Dendritic cell treated with granulocyte-macrophage colony-stimulating factor and Interleukin-4, amounts not matched to agents 40 ng/mL and 50 ng/mL, for 4 days (primary cell): ENCODE results near the gene OR2AG2.

ENCODE experiments used
- H3K27ac Mint-ChIP-seq: one replicate; pipeline ENCODE4 v1.8.0; 2022; ENCODE audit warnings: mild to moderate bottlenecking, mixed read lengths
- H3K27me3 Mint-ChIP-seq: one replicate; pipeline ENCODE4 v1.8.0; 2022; ENCODE audit warnings: mild to moderate bottlenecking, mixed read lengths
- H3K36me3 Mint-ChIP-seq: one replicate; pipeline ENCODE4 v1.8.0; 2022; ENCODE audit warnings: low read depth, mixed read lengths
- H3K4me1 Mint-ChIP-seq: one replicate; pipeline ENCODE4 v1.8.0; 2022; ENCODE audit warnings: low read depth, mixed read lengths
- H3K4me3 Mint-ChIP-seq: one replicate; pipeline ENCODE4 v1.8.0; 2022; ENCODE audit warnings: mild to moderate bottlenecking, moderate library complexity, mixed read lengths
- H3K9me3 Mint-ChIP-seq: one replicate; pipeline ENCODE4 v1.8.0; 2022; ENCODE audit warnings: mixed read lengths
- intact Hi-C: fragments of 100-400 bp; cut with micrococcal nuclease; formaldehyde crosslinking; loops from one replicate; pipeline ENCODE4 v1.15.0; 2022

Gene OR2AG2

GRCh38 chr11:6755303-6755952 is 16.3 kb downstream of the OR2AG2 start:
- intact Hi-C loops: loop anchor here (5.0 kb wide), 1 partner anchor 223 kb away; no protein-coding TSS in a partner anchor
- Mint-ChIP-seq H3K4me3 (no peak overlapping the region), H3K27ac (no peak overlapping the region), H3K36me3 (no peaks in the 10 kb centered on the region), H3K4me1 (no peaks in the 10 kb centered on the region), H3K9me3 (peaks cover 7% of the 10 kb centered on the region), H3K27me3 (no peaks in the 10 kb centered on the region)

DNA sequence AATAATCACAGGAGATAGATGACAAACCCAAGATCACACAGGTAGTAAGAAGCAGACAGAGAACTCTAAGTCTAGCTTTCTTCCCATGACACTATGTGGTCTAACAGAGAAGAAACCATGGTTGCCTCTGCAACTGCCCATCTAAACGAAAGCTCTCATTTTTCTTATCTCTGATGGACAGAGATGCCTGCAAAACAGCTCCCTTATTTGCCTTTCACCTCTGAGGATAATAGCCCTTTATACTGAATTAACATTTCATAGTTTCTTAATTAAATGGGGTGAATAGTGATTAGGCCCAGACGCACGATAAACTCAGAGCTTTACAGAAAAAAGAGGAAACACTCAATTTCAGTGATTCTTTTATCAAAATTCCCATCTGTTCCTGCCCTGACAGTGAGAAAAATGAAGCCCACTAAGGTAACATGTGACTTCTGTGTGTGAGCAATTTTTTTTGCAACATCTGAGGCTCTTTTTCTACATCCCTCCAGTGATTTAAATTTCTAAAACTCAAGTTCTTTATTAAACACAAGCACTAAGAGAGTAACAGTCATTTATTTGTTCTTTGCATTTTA is 24.6 kb downstream of the OR2AG2 start:
- Mint-ChIP-seq H3K4me1 (peaks cover 9% of the 10 kb centered on the region), H3K4me3 (no peak overlapping the region), H3K27ac (no peak overlapping the region), H3K9me3 (peaks cover 7% of the 10 kb centered on the region), H3K36me3 (no peaks in the 10 kb centered on the region), H3K27me3 (no peaks in the 10 kb centered on the region)
- intact Hi-C loops: no loop called here

GRCh38 chr11:6746626-6747025 is 25.1 kb downstream of the OR2AG2 start:
- Mint-ChIP-seq H3K9me3 (peaks cover 7% of the 10 kb centered on the region), H3K27me3 (no peaks in the 10 kb centered on the region), H3K4me3 (no peak overlapping the region), H3K4me1 (peaks cover 11% of the 10 kb centered on the region), H3K27ac (no peak overlapping the region), H3K36me3 (no peaks in the 10 kb centered on the region)
- intact Hi-C loops: no loop called here

DNA sequence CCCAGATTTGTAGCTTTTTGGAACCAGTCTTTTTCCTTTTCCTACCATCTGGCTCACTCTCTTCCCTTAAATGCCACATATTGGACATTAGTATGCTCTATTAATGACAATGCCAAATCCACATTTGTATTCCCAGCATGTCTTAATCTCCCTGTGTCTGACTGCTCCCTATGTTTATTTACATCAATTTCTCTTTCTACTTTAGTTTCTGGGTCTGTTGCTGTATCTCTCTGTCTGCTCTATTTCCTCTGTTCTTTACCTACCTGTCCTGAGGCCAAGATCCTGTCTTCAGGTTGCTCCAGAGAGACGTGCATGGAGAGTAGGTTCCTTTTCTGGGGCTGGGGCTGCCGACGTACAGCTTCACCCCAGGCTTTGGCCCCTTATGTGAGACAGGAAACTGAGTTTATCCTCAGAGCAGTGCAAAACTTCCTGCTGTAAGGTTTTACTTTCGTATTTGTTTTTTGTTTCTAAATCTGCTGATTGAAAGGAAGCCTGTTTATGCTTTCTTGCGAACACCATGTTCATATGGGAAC is 25.6 kb downstream of the OR2AG2 start:
- intact Hi-C loops: no loop called here
- Mint-ChIP-seq H3K4me3 (no peak overlapping the region), H3K9me3 (peaks cover 6% of the 10 kb centered on the region), H3K4me1 (peaks cover 11% of the 10 kb centered on the region), H3K27me3 (no peaks in the 10 kb centered on the region), H3K36me3 (no peaks in the 10 kb centered on the region), H3K27ac (no peak overlapping the region)

DNA sequence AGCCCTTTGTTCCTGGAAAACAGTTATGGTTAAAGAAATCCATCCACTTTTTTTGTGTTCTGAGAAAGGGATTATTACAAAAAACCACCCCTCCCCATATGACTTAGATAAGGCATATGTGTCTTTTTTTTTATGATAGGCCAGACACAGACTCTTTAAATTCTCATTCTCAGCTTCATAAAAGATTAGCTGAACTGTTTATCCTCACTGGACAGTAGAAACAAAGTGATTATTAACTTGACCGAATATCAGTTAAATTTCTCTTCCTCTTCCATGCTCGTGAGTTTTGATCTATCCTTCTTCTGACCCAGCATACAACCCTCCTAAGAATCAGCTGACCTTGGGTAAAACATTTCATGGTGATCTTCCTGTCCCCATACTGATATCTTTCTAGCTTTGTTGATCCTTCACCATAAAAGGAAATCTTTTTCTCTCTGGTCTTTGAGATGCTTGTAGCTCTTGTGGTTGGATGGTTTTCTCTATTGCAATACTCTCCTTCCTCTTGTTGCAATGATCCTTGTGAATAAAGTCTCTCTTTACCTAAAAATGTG is 26.2 kb downstream of the OR2AG2 start:
- H3K27me3 Mint-ChIP-seq: no peaks in the 10 kb centered on the region
- intact Hi-C loops: no loop called here
- no peaks in the 10 kb centered on the region for H3K9me3 Mint-ChIP-seq
- peaks cover 11% of the 10 kb centered on the region for H3K4me1 Mint-ChIP-seq
- H3K4me3 Mint-ChIP-seq: no peak overlapping the region
- no peak overlapping the region for H3K27ac Mint-ChIP-seq
- H3K36me3 Mint-ChIP-seq: no peaks in the 10 kb centered on the region

- no peaks in the 10 kb centered on the region for H3K9me3 Mint-ChIP-seq
- no peak overlapping the region for H3K27ac Mint-ChIP-seq
- no peaks in the 10 kb centered on the region for H3K27me3 Mint-ChIP-seq
- H3K4me3 Mint-ChIP-seq: no peak overlapping the region
- peaks cover 11% of the 10 kb centered on the region for H3K4me1 Mint-ChIP-seq
- intact Hi-C loops: no loop called here
- H3K36me3 Mint-ChIP-seq: no peaks in the 10 kb centered on the region
These were observed 26.8 kb downstream of the OR2AG2 start for GRCh38 chr11:6745018-6745417.

DNA sequence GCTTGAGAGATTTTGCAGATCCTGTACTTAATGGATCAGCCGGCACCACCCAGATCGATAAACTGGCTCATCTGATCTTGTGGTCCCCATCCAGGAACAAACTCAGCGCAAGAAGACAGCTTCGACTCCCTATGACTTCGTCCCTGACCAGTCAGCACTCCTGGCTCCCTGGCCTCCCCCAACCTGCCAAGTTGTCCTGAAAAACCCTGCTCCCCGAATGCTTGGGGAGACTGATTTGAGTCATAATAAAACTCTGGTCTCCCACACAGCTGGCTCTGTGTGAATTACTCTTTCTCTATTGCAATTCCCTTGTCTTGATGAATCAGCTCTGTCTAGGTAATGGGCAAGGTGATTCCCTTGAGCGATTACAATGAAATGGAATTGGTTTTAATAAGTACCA is 29.5 kb downstream of the OR2AG2 start:
- H3K27ac Mint-ChIP-seq: no peak overlapping the region
- no peaks in the 10 kb centered on the region for H3K27me3 Mint-ChIP-seq
- intact Hi-C loops: no loop called here
- no peaks in the 10 kb centered on the region for H3K36me3 Mint-ChIP-seq
- H3K4me1 Mint-ChIP-seq: peaks cover 16% of the 10 kb centered on the region
- no peaks in the 10 kb centered on the region for H3K9me3 Mint-ChIP-seq
- no peak overlapping the region for H3K4me3 Mint-ChIP-seq

- Mint-ChIP-seq H3K4me3 (no peak overlapping the region), H3K4me1 (peaks cover 31% of the 10 kb centered on the region), H3K9me3 (no peaks in the 10 kb centered on the region), H3K27me3 (no peaks in the 10 kb centered on the region), H3K27ac (no peak overlapping the region), H3K36me3 (no peaks in the 10 kb centered on the region)
- intact Hi-C loops: loop anchor here (1.0 kb wide), 1 partner anchor 19 kb away; no protein-coding TSS in a partner anchor
These were observed 33.2 kb downstream of the OR2AG2 start for GRCh38 chr11:6738590-6738989.

DNA sequence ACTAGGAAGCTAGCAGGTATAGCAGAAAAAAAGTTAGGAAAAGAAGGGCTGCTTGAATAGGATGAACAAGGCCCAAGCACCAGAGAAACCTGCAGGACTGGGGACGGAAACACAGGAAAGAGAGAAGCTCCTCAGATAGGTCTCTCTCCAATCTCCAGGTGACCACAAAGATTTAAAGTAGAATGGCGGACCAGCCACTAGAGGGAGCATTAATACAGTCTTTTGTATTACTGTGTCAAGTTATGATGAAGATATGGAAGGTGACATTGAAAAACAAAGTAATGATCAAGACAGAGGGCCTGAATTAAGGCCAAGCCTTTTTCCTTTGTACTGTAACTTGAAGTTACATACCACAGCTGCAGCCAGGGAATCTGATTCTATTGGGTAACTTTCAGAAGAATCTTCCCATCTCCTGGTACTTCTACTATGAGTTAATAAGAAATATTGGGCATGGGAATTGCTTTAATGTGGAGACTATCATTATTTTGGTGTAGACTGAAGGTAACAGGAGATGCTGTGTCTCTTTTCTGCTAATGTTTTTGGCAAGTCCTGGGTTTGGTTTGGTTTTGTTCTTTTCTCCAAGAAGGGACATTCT is 33.8 kb downstream of the OR2AG2 start:
- Mint-ChIP-seq H3K9me3 (no peaks in the 10 kb centered on the region), H3K36me3 (no peaks in the 10 kb centered on the region), H3K27ac (no peak overlapping the region), H3K4me3 (no peak overlapping the region), H3K27me3 (no peaks in the 10 kb centered on the region), H3K4me1 (peaks cover 26% of the 10 kb centered on the region)
- intact Hi-C loops: loop anchor here (1.0 kb wide), 1 partner anchor 19 kb away; no protein-coding TSS in a partner anchor

DNA sequence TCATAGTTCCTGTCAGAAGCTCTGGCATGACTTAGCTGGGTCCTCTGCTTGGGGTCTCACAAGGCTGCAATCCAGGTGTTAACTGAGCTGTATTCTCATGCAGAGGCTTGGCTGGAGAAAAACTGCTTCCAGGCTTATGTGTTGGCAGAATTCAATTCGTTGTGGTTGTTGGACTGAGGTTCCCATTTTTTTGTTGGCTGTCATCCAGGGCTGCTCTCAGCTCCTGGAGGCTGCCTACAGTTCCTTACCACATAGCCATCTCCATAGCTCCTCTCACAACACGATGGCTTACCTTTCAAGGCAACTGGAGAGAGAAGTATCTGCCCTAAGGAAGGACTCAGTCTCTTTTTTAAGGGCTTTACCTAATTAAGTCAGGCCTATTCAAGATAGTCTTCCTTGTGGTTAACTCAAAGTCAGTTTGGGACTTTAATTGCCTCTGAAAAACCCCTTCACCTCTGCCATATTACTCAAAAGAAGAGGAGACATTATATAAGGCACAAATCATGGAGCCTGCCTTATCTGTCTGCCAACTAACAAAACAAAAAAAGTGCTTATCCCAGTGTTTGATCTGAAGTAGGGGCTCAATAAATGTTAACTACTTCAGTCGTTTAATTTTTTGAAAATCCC is 35.2 kb downstream of the OR2AG2 start:
- Mint-ChIP-seq H3K27me3 (no peaks in the 10 kb centered on the region), H3K27ac (no peak overlapping the region), H3K4me1 (peaks cover 20% of the 10 kb centered on the region), H3K9me3 (no peaks in the 10 kb centered on the region), H3K4me3 (no peak overlapping the region), H3K36me3 (no peaks in the 10 kb centered on the region)
- intact Hi-C loops: no loop called here

DNA sequence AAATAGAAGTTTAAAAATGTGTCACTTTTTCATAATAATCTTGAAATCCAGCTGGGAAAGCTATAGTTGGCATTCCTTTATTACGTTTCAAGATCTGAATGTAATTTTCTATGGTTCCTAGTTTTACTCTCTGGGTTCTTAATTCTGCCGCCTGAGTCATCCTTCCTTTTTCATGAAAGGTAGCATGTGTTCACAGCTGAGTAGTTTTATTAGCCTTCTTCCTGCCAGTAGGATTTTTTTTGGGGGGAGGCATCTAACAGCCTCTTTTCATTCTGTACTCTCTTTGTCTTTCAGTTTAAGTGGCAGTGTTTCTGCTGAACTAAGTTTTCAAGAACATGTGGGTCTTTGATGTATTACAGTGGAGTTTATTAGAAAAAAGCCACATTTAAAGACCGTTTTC is 36.5 kb downstream of the OR2AG2 start:
- no peak overlapping the region for H3K4me3 Mint-ChIP-seq
- H3K27me3 Mint-ChIP-seq: no peaks in the 10 kb centered on the region
- H3K9me3 Mint-ChIP-seq: no peaks in the 10 kb centered on the region
- H3K4me1 Mint-ChIP-seq: peaks cover 20% of the 10 kb centered on the region
- no peak overlapping the region for H3K27ac Mint-ChIP-seq
- intact Hi-C loops: no loop called here
- H3K36me3 Mint-ChIP-seq: no peaks in the 10 kb centered on the region

- Mint-ChIP-seq H3K27ac (no peak overlapping the region), H3K4me1 (peaks cover 20% of the 10 kb centered on the region), H3K9me3 (no peaks in the 10 kb centered on the region), H3K36me3 (no peaks in the 10 kb centered on the region), H3K27me3 (no peaks in the 10 kb centered on the region), H3K4me3 (no peak overlapping the region)
- intact Hi-C loops: no loop called here
These were observed 37.2 kb downstream of the OR2AG2 start for GRCh38 chr11:6734616-6735015.

DNA sequence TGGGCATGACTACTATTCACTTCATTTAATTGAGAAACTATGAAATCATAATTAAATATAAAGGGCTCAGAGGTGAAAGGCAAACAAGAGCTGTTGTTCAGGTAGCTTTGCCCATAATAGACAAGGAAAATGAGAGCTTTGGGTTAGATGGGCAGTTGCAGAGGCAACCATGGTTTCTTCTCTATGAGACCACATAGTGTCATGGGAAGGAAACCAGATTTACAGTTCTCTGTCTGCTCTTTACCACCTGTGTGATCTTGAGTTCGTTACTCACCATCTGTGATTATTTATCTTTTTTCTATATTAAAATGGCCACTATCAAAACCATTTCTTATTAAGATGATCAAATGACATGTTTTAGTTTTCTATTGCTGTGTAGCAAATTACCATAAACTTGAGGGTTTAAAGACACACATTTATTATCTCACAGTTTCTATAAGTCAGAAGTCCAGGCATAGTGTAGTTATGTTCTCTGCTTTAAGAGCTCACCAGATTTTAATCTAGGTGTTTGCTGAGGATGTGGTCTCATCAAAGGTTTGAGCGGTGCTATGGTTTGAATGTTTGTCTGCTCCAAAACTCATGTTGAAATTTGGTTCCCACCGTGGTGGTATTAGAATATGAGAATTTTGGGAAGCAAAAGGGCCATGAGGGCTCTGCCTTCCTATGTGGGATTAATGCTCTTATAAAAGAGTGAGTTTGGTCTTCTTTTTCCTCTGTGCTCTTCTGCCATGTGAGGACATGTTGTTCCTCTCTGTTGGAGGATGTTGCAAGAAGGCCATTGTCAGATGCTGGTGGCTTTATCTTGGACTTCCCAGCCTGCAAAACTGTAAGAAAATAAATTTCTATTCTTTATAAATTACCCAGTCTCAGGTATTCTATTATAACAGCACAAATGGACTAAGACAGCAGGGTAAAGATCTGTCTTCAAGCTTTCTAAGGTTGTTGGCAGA is 38.2 kb downstream of the OR2AG2 start:
- Mint-ChIP-seq H3K36me3 (no peaks in the 10 kb centered on the region), H3K27me3 (no peaks in the 10 kb centered on the region), H3K27ac (no peak overlapping the region), H3K4me3 (no peak overlapping the region), H3K4me1 (peaks cover 20% of the 10 kb centered on the region), H3K9me3 (no peaks in the 10 kb centered on the region)
- intact Hi-C loops: no loop called here
